GM18867 (cell line): ENCODE measurements around the gene OLA1.

Source experiments
- ATAC-seq: cut with Tn5 transposase; IDR thresholded peaks from one replicate; pipeline ENCODE4 v1.9.1; 2021; ENCODE audit warnings: mild to moderate bottlenecking, moderate library complexity; ENCODE audit not compliant: unreplicated experiment

The OLA1 gene

GRCh38 chr2:174227748-174228147 lies 20.6 kb downstream of the OLA1 start:
- ATAC-seq = no peak

- no peak for ATAC-seq
Observed at GRCh38 chr2:174224665-174225288, 23.6 kb downstream of the OLA1 start.

GRCh38 chr2:174224125-174224524 lies 24.2 kb downstream of the OLA1 start:
- ATAC-seq = no peak

GRCh38 chr2:174223388-174223787 lies 24.9 kb downstream of the OLA1 start:
- ATAC-seq = no peak

- peak; percentile 59 for ATAC-seq
Observed at GRCh38 chr2:174222154-174222553, 26.2 kb downstream of the OLA1 start.

GRCh38 chr2:174219321-174219720 lies 29.0 kb downstream of the OLA1 start:
- no peak for ATAC-seq

GRCh38 chr2:174218773-174219172 lies 29.6 kb downstream of the OLA1 start:
- no peak for ATAC-seq

GRCh38 chr2:174217869-174218268 lies 30.5 kb downstream of the OLA1 start:
- no peak for ATAC-seq

GRCh38 chr2:174211954-174212353 lies 36.4 kb downstream of the OLA1 start:
- ATAC-seq = no peak

- ATAC-seq = no peak
Observed at GRCh38 chr2:174210862-174211261, 37.5 kb downstream of the OLA1 start.

GRCh38 chr2:174209325-174209724 lies 39.0 kb downstream of the OLA1 start:
- ATAC-seq = no peak

- no peak for ATAC-seq
Observed at GRCh38 chr2:174208026-174208425, 40.3 kb downstream of the OLA1 start.

GRCh38 chr2:174205562-174205961 lies 42.8 kb downstream of the OLA1 start:
- no peak for ATAC-seq

- ATAC-seq = no peak
Observed at GRCh38 chr2:174202188-174202587, 46.1 kb downstream of the OLA1 start.

GRCh38 chr2:174198846-174199564 lies 49.3 kb downstream of the OLA1 start:
- ATAC-seq = no peak

- no peak for ATAC-seq
Observed at GRCh38 chr2:174195253-174195652, 53.1 kb downstream of the OLA1 start.

- no peak for ATAC-seq
Observed at GRCh38 chr2:174193737-174194136, 54.6 kb downstream of the OLA1 start.

GRCh38 chr2:174192664-174193063 lies 55.7 kb downstream of the OLA1 start:
- ATAC-seq = no peak

- ATAC-seq = no peak
Observed at GRCh38 chr2:174191342-174192074, 56.8 kb downstream of the OLA1 start.

GRCh38 chr2:174184915-174185314 lies 63.4 kb downstream of the OLA1 start:
- ATAC-seq = no peak

- ATAC-seq = no peak
Observed at GRCh38 chr2:174184504-174184903, 63.8 kb downstream of the OLA1 start.

GRCh38 chr2:174183076-174183475 lies 65.3 kb downstream of the OLA1 start:
- no peak for ATAC-seq
